ENCODE results near the gene UGT2B10. TPM values are rescaled to one million over a fixed set of nuclear protein-coding genes. Genes with fewer than 3 reads are reported as not detected.

Gene UGT2B10
- total and polyA plus RNA-seq, 2 of the 13 experiments (the other 11 are each of a cell fraction or from before 2014, with no cell fraction given): 107 to 148 TPM

GRCh38 chr4:68808060-68808459 is 7.7 kb upstream of the UGT2B10 start:
- no peak for DNase-seq (ENCODE audit: low spot score)
- H3K27me3 ChIP-seq (ENCODE audit: control insufficient read depth in 1 of 2, insufficient read depth in 2 of 2, low read length in 2 of 2): no peaks in the 10 kb centered on the region
- H3K4me1 ChIP-seq (ENCODE audit: insufficient read depth, low read length): peaks cover 11% of the 10 kb centered on the region; the same call in 1 of the 2 replicates
- ChIA-PET CTCF (ENCODE audit: low intra/inter-chr PET ratio, low total read pairs) (no interaction called here), POLR2A (no interaction called here)
- in situ Hi-C loops (cut with HindIII; ENCODE audit: extremely low pct_ligation_motif_present, low pct_unique_long_range_greater_than_20kb) (no loop called here), intact Hi-C loops (cut with micrococcal nuclease; ENCODE audit: unreplicated experiment) (no loop called here)
- no peak overlapping the region for H2AFZ ChIP-seq (ENCODE audit: low read length)
- FAIRE-seq: no peak
- no peak overlapping the region for H3K4me2 ChIP-seq (ENCODE audit: low read depth, low read length)
- H3K79me2 ChIP-seq (ENCODE audit: insufficient read depth, low read length): no peaks in the 10 kb centered on the region
- H3K27ac ChIP-seq (ENCODE audit: extremely low read length, insufficient read depth, low read length): no peak overlapping the region
- no peak overlapping the region for H3K9ac ChIP-seq (ENCODE audit: insufficient read depth, low read depth, low read length)
- no peaks in the 10 kb centered on the region for H3K36me3 ChIP-seq (replicated peaks in 1 of 2; ENCODE audit: control insufficient read depth in 1 of 2, insufficient read depth in 2 of 2, low read length in 2 of 2)
- peaks cover 27% of the 10 kb centered on the region for H3K9me3 ChIP-seq (ENCODE audit: low read length)
- TF ChIP-seq PBX3 (CRISPR knock-in tag; IDR thresholded peaks at IDR 0.05; ENCODE audit: borderline replicate concordance) (no peak), HNF4A (CRISPR knock-in tag; IDR thresholded peaks at IDR 0.05) (0 out of 2 replicates have a peak, but pooled peaks have one; percentile 13)
- no peak overlapping the region for H3K4me3 ChIP-seq (replicated peaks in 1 of 3; ENCODE audit: insufficient read depth in 1 of 3, low read depth in 2 of 3, low read length in 3 of 3)
- no peaks in the 10 kb centered on the region for H4K20me1 ChIP-seq (ENCODE audit: insufficient read depth, low read length)
- no TSS peak for BruUV-seq (replicated peaks)
- no peak for ATAC-seq
- WGBS (ENCODE audit: low lambda C conversion rate): 50% methylated on average over 2 of the region's 2 CpGs

GRCh38 chr4:68810919-68811318 is 4.9 kb upstream of the UGT2B10 start:
- ChIA-PET CTCF (ENCODE audit: low intra/inter-chr PET ratio, low total read pairs) (no interaction called here), POLR2A (no interaction called here)
- intact Hi-C loops (cut with micrococcal nuclease; ENCODE audit: unreplicated experiment) (loop anchor here (10.0 kb wide), 1 partner anchor 156 kb away; no protein-coding TSS in a partner anchor), in situ Hi-C loops (cut with HindIII; ENCODE audit: extremely low pct_ligation_motif_present, low pct_unique_long_range_greater_than_20kb) (loop anchor here (10.0 kb wide), 1 partner anchor 76 kb away; no protein-coding TSS in a partner anchor)
- Histone ChIP-seq H4K20me1 (ENCODE audit: insufficient read depth, low read length) (no peaks in the 10 kb centered on the region), H3K36me3 (replicated peaks in 1 of 2; ENCODE audit: control insufficient read depth in 1 of 2, insufficient read depth in 2 of 2, low read length in 2 of 2) (no peaks in the 10 kb centered on the region), H3K27ac (ENCODE audit: extremely low read length, insufficient read depth, low read length) (no peak overlapping the region), H3K4me1 (ENCODE audit: insufficient read depth, low read length) (peaks cover 36% of the 10 kb centered on the region), H3K79me2 (ENCODE audit: insufficient read depth, low read length) (no peaks in the 10 kb centered on the region), H2AFZ (ENCODE audit: low read length) (no peak overlapping the region), H3K4me2 (ENCODE audit: low read depth, low read length) (no peak overlapping the region), H3K27me3 (ENCODE audit: control insufficient read depth in 1 of 2, insufficient read depth in 2 of 2, low read length in 2 of 2) (no peaks in the 10 kb centered on the region), H3K9me3 (ENCODE audit: low read length) (peaks cover 25% of the 10 kb centered on the region), H3K4me3 (replicated peaks in 1 of 3; ENCODE audit: insufficient read depth in 1 of 3, low read depth in 2 of 3, low read length in 3 of 3) (no peak overlapping the region), H3K9ac (ENCODE audit: insufficient read depth, low read depth, low read length) (no peak overlapping the region)
- no peak for TF ChIP-seq NONO (IDR thresholded peaks at IDR 0.05)
- no peak for TF ChIP-seq NONO (CRISPR knock-in tag; conservative IDR thresholded peaks at IDR 0.05)
- no peak for TF ChIP-seq HIC2 (CRISPR knock-in tag; IDR thresholded peaks at IDR 0.05; ENCODE audit: low read depth)
- TF ChIP-seq HINFP (CRISPR knock-in tag; IDR thresholded peaks at IDR 0.05; ENCODE audit: low read depth): no peak
- TF ChIP-seq ZKSCAN8 (CRISPR knock-in tag; IDR thresholded peaks at IDR 0.05; ENCODE audit: borderline replicate concordance): no peak
- no peak for TF ChIP-seq SCMH1 (CRISPR knock-in tag; IDR thresholded peaks at IDR 0.05; ENCODE audit: borderline replicate concordance)
- no peak for TF ChIP-seq GABPB1 (CRISPR knock-in tag; IDR thresholded peaks at IDR 0.05)
- no peak for TF ChIP-seq REPIN1 (CRISPR knock-in tag; IDR thresholded peaks at IDR 0.05; ENCODE audit: borderline replicate concordance, low read depth)
- DNase-seq (ENCODE audit: low spot score) (peak; percentile 3), FAIRE-seq (no peak), ATAC-seq (no peak)
- WGBS (ENCODE audit: low lambda C conversion rate): 92% methylated on average over 2 of the region's 2 CpGs
- no TSS peak for BruUV-seq (replicated peaks)
